A549 (cell line): ENCODE measurements around the gene SLC24A3.

Experiments
- CHD2 ChIP-seq: fragments of 150-350 bp; IDR thresholded peaks from 2 replicates; pipeline ENCODE4 v1.6.1; 2014; ENCODE audit warnings: low read length; ENCODE audit not compliant: partially characterized antibody
- TF ChIP-seq, protein P1 (sequence below): fragments of >200 bp; sonication (Bioruptor Twin); formaldehyde crosslinking; IDR thresholded peaks from 3 replicates; pipeline ENCODE4 v1.5.1; 2016
- TF ChIP-seq, protein P2 (sequence below): fragments of 200-600 bp; sonication (generic); IDR thresholded peaks from 2 replicates; pipeline ENCODE4 v1.6.1; 2016; ENCODE audit warnings: antibody characterized with exemption, mild to moderate bottlenecking, moderate library complexity

DNA sequence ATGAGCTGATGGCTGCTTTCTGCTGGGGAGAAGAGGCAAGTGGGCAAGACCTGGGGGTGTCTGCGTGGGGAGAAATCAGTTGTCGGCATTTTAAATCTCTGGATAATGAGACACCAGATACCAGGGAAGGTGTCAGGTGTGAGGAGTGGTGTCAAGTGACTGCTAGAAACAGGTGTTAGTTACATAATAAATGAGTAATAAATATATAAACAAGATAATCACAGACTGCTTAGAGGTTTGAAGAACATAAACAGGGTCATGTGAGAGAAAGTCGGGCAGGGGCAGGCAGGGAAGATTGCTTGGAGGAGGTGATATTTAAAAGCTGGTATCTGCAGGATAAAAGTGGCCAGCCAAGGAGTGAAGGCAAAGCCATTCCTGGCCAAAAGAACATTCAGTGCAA lies 458.4 kb downstream of the SLC24A3 start:
- TF ChIP-seq, protein P1, sequence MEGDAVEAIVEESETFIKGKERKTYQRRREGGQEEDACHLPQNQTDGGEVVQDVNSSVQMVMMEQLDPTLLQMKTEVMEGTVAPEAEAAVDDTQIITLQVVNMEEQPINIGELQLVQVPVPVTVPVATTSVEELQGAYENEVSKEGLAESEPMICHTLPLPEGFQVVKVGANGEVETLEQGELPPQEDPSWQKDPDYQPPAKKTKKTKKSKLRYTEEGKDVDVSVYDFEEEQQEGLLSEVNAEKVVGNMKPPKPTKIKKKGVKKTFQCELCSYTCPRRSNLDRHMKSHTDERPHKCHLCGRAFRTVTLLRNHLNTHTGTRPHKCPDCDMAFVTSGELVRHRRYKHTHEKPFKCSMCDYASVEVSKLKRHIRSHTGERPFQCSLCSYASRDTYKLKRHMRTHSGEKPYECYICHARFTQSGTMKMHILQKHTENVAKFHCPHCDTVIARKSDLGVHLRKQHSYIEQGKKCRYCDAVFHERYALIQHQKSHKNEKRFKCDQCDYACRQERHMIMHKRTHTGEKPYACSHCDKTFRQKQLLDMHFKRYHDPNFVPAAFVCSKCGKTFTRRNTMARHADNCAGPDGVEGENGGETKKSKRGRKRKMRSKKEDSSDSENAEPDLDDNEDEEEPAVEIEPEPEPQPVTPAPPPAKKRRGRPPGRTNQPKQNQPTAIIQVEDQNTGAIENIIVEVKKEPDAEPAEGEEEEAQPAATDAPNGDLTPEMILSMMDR: no peak
- TF ChIP-seq CHD2: no peak
- TF ChIP-seq, protein P2, sequence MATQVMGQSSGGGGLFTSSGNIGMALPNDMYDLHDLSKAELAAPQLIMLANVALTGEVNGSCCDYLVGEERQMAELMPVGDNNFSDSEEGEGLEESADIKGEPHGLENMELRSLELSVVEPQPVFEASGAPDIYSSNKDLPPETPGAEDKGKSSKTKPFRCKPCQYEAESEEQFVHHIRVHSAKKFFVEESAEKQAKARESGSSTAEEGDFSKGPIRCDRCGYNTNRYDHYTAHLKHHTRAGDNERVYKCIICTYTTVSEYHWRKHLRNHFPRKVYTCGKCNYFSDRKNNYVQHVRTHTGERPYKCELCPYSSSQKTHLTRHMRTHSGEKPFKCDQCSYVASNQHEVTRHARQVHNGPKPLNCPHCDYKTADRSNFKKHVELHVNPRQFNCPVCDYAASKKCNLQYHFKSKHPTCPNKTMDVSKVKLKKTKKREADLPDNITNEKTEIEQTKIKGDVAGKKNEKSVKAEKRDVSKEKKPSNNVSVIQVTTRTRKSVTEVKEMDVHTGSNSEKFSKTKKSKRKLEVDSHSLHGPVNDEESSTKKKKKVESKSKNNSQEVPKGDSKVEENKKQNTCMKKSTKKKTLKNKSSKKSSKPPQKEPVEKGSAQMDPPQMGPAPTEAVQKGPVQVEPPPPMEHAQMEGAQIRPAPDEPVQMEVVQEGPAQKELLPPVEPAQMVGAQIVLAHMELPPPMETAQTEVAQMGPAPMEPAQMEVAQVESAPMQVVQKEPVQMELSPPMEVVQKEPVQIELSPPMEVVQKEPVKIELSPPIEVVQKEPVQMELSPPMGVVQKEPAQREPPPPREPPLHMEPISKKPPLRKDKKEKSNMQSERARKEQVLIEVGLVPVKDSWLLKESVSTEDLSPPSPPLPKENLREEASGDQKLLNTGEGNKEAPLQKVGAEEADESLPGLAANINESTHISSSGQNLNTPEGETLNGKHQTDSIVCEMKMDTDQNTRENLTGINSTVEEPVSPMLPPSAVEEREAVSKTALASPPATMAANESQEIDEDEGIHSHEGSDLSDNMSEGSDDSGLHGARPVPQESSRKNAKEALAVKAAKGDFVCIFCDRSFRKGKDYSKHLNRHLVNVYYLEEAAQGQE: no peak
